ENCODE results near the gene RNF220. TPM values are rescaled to one million over a fixed set of nuclear protein-coding genes. Genes with fewer than 3 reads are reported as not detected.

The RNF220 gene
- total and polyA plus RNA-seq, 7 donors: 49.5 to 122 (median 82.8) TPM

DNA sequence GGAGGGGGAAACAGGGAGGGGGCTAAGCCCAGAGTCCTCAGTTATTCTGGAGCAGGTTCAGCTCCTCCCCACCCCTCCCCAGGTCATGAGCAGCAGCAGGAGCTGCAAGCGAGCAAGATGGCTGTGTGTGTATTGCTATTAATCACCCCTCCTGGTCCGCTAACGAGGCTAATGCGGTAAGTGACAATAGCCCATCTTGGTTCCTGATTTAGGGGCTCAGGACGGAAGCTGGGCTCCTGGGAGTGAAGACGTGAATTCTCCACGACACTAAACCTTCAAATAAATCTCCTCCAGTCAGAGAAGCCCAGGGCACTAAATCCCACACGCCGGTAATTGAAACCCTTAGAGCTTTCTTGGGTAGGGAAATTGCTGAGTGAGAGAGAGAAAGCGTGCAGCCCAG is 193.1 kb downstream of the RNF220 start:
- no peak for DNase-seq
- 80 to 82% methylated on average over 10 of the region's 10 CpGs for WGBS, 2 donors
- no peak for TF ChIP-seq POLR2AphosphoS5 (IDR thresholded peaks at IDR 0.05)
- Histone ChIP-seq H3K36me3 (no peaks in the 10 kb centered on the region), H3K4me3 (no peak overlapping the region), H3K9me3 (no peaks in the 10 kb centered on the region), H3K4me1 (no peaks in the 10 kb centered on the region), H3K27me3 (peaks cover 0 to 48% (median 0%) of the 10 kb centered on the region in 3 donors), H3K27ac (no peak overlapping the region)
- intact Hi-C loops (cut with DNase I): loop anchor here (10.0 kb wide), 2 partner anchors 283 to 593 kb away; no protein-coding TSS in a partner anchor

- 27 to 66% methylated on average over 29 of the region's 29 CpGs for WGBS, 2 donors
- Histone ChIP-seq H3K27ac (no peak overlapping the region), H3K9me3 (no peaks in the 10 kb centered on the region), H3K27me3 (peaks cover 0 to 47% (median 0%) of the 10 kb centered on the region in 3 donors), H3K4me3 (no peak overlapping the region), H3K4me1 (no peaks in the 10 kb centered on the region), H3K36me3 (no peaks in the 10 kb centered on the region)
- intact Hi-C loops (cut with DNase I): no loop called here
- DNase-seq: no peak
- TF ChIP-seq EP300 (IDR thresholded peaks at IDR 0.05) (no peak), POLR2AphosphoS5 (IDR thresholded peaks at IDR 0.05) (no peak), POLR2A (IDR thresholded peaks at IDR 0.05) (no peak), CTCF (IDR thresholded peaks at IDR 0.05) (no peak)
Observed at GRCh38 chr1:44602634-44603628, 197.9 kb downstream of the RNF220 start.

DNA sequence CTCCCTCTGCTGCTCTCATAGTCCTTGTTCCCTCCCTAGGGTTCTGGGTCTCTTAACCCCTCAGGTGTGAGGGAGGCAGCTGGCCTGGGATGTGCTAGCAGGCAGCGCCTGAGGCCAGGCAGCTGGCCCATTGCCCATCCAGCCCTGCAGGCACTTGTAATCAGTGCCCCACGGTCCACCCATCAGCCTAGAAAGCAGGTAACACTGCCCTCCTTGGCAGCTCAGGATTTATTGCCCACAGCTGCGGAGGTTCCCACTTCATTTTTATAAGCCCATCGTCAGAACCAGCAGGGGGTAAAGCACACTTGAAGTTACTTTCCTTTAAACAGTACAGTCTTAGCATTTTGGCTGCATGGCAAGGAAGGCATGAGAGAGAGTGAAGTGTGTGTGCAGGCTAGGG is 198.7 kb downstream of the RNF220 start:
- H3K27me3 ChIP-seq: peaks cover 0 to 39% (median 0%) of the 10 kb centered on the region in 3 donors

GRCh38 chr1:44604157-44604955 is 199.3 kb downstream of the RNF220 start:
- Histone ChIP-seq H3K9me3 (no peaks in the 10 kb centered on the region), H3K4me3 (no peak overlapping the region), H3K36me3 (no peaks in the 10 kb centered on the region), H3K27me3 (peaks cover 0 to 33% (median 0%) of the 10 kb centered on the region in 3 donors), H3K27ac (no peak overlapping the region), H3K4me1 (no peaks in the 10 kb centered on the region)
- intact Hi-C loops (cut with DNase I): no loop called here
- DNase-seq: no peak
- no peak for TF ChIP-seq POLR2A (IDR thresholded peaks at IDR 0.05)
- TF ChIP-seq POLR2AphosphoS5 (IDR thresholded peaks at IDR 0.05): no peak
- TF ChIP-seq EP300 (IDR thresholded peaks at IDR 0.05): no peak
- no peak for TF ChIP-seq CTCF (IDR thresholded peaks at IDR 0.05)
- 26 to 73% methylated on average over 3 of the region's 3 CpGs for WGBS, 2 donors

More for the DNA sequence above, 198.7 kb downstream of the RNF220 start:
- no peak overlapping the region for H3K27ac ChIP-seq
- H3K4me3 ChIP-seq: no peak overlapping the region
- DNase-seq: no peak
- no peaks in the 10 kb centered on the region for H3K9me3 ChIP-seq
- 12 to 49% methylated on average over 4 of the region's 4 CpGs for WGBS, 2 donors
- intact Hi-C loops (cut with DNase I): no loop called here
- H3K4me1 ChIP-seq: no peaks in the 10 kb centered on the region
- no peak for TF ChIP-seq CTCF (IDR thresholded peaks at IDR 0.05)
- TF ChIP-seq POLR2A (IDR thresholded peaks at IDR 0.05): no peak
- no peak for TF ChIP-seq EP300 (IDR thresholded peaks at IDR 0.05)
- TF ChIP-seq POLR2AphosphoS5 (IDR thresholded peaks at IDR 0.05): no peak
- no peaks in the 10 kb centered on the region for H3K36me3 ChIP-seq
